ENCODE measurements around the gene ZFHX3.

ZFHX3 gene

DNA sequence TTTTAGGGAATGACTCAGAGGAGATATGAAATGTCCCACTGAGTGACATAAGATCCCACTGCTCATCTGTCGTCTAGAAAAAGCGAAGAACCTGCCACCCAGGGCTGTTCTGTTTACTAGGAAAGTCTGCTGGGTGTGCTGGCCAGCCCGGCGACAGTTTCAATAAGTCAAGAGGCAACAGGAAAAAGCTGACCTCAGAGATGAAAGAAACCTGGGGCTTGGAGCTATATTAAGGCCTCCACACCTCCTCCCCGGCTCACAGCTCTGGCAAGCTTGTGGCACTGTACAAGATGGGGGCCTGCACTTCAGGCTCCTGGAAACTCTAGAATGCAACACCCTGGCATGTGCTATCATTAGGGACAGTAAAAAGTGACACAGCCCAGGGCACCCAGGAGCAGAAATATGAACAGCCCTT is 10.6 kb downstream of the ZFHX3 start:
- no peak for DNase-seq

GRCh38 chr16:73036074-73036826 is 11.7 kb downstream of the ZFHX3 start:
- no peak for DNase-seq

GRCh38 chr16:73034374-73034773 is 13.6 kb downstream of the ZFHX3 start:
- no peak for DNase-seq

DNA sequence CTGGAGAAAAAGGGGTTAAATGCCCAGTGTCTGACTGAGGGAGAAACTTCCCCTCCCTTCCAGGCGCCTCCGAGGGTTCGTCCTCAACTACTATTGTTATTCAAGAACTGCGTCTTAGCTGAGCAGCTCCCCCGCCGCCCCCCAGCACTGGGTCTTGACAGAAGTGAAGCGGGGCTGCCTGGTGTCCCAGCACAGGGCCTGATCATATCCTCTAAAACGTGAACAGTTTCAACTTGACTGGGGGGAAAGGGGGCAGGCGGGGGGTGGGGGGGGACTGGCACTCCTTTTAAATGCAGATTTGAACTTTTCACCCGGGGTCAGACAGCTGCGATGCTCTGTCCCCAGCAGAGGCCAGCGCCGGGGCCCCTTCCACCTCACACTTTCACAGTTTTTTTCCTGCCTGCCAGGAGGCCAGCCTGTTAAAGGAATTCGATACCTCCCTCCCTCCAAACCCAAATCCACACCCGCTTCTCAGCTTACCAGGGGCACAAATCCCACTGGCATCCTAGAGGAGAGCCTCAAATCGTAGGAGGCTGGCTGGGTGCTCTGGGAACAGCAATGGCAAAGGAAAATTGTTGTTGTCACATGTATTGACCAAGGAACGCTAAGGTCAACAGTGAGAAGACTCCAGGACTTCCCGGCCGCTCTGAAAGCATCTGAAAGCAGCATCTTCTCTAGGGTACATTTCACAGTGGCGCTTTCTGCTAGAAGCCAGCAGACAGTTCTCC is 14.5 kb downstream of the ZFHX3 start:
- DNase-seq: no peak

DNA sequence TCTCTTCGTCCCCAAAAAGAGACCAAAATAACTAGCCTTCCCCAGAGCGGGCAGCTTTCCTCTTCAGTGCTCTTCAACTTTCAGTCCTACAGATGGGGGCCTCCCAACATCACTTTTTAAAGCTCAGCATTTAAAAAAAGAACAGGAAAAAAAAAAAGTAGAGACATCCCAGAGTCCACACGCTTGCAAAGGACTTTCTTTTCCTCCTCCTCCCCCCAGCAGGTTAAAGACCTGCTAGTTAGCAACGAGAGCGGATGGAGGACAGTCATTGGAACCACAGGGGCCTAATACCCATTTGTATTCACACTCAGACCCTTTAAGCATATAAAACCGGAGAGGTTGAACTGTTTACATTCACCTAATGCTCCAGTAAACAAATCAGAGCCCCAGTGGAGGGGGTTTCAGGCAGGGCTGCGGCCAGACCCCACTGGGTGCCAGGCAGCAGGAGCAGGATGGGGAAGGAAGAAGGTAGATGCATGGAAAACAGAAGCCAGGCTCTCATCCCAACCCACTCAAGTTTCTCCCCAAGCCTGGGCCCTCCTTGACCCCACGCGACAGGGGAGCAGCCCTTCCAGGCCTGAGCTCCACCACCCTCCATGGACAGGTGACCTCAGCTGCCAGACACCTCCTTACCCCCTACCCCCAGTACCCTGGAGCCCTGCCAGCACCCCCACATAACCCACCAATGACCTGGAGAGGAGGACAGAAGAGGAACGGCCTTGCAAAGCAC is 15.2 kb downstream of the ZFHX3 start:
- no peak for DNase-seq

GRCh38 chr16:73031984-73032383 is 15.9 kb downstream of the ZFHX3 start:
- no peak for DNase-seq

DNA sequence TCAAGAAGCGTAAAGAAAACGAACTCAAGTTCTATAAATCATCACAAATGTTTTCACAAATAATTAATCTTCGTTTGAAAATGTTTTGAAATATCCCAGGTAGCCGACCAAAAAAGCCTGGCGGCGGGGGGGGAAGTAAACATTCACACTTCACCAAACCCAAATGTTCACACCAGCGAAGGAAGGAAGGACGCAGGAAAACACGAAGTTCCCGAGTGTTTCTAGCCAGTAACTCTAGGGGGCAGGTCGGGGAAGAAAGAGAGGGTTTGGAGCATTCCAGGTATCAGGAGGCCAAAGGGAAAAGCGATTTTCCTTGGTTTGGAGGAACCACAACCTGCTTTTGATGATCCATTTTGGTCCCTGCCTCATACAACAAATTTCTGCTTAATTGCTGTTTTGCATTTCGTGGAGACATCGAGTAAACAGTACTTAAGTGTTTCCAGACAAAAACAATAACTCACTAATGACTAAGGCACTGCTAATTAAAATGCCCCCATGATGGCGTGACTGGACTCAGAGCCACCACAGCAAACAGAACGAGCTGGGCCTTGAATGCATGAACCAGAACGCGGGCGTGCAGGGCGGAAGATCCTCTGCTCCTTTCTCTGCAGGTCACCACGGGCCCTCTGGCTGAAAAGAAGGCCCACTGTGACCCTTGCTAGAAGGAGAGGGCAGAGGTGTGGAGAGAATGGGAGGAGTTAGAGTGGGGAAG is 16.6 kb downstream of the ZFHX3 start:
- DNase-seq: no peak

GRCh38 chr16:73028721-73029361 is 19.1 kb downstream of the ZFHX3 start:
- DNase-seq: no peak

GRCh38 chr16:73028263-73028662 is 19.7 kb downstream of the ZFHX3 start:
- no peak for DNase-seq

DNA sequence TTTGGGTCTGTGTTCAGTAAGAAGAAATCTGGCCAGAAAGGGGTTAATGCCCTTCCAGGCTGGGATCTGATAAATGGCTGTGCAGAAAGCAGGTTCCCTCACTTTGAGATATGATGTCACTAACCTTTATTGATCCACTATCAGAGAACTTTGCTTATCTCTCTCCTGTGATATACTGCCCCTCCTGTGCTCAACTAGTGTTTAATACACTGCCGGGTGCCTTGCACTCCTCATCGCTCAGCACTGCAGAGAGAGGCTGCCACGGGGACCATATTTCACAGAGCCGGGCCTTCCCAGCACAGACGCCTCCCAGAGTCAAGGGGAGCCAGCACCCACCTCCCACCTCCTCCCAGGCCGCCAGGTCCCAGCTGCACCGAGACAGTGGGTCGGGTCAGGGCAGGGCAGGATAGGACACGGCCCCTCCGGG is 20.2 kb downstream of the ZFHX3 start:
- DNase-seq: no peak

DNA sequence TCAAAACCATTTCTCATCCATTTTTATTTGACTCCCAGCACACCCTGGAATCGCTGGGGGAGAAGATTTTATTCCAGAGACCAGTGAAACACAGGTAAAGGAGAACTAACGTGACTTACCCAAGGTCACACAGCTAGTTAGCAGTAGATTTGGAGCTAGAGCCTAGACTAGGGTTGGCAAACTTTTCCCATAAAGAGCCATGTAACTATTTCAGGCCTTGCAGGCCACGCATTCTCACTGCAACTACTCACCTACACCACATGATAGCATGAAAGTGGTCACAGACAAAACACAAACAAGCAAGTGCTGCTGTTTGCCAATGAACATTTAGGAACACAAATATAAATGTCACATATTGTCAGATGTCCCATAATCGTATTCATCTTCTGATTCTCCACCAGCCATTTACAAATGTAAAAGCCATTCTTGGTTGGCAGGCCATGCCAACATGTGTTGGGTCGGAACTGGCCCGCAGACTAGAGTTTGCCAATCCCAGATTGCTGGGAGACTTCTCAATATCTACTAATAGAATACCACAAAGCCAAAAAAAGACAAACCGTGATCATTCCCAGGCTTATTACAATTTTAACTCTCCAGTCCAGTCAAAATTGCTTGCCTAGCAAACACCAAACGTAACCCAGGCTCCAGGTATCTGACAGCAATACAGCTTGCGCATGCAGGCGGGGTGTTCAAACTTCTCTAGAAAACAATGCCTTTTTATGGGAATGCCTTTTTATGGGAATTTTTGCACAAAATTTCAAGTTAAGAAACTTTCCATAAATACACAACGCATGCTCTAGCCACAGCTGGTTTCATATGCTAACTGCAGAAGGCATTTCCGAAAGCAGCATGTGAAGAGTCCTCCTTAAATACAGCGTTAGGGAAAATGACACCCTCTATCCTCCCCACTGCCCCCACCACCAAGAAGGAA is 20.9 kb downstream of the ZFHX3 start:
- no peak for DNase-seq

- no peak for DNase-seq
Observed at GRCh38 chr16:73025856-73026210, 22.1 kb downstream of the ZFHX3 start.

- no peak for DNase-seq
Observed at GRCh38 chr16:73025151-73025855, 22.6 kb downstream of the ZFHX3 start.

- no peak for DNase-seq
Observed at GRCh38 chr16:73024571-73025105, 23.3 kb downstream of the ZFHX3 start.

- no peak for DNase-seq
Observed at GRCh38 chr16:73023752-73024570, 24.0 kb downstream of the ZFHX3 start.

- no peak for DNase-seq
Observed at GRCh38 chr16:73023320-73023719, 24.6 kb downstream of the ZFHX3 start.

GRCh38 chr16:73022534-73022933 is 25.4 kb downstream of the ZFHX3 start:
- no peak for DNase-seq

- DNase-seq: no peak
Observed at GRCh38 chr16:73021866-73022495, 25.9 kb downstream of the ZFHX3 start.

GRCh38 chr16:73020409-73020884 is 27.5 kb downstream of the ZFHX3 start:
- no peak for DNase-seq

Measured in effector CD8-positive, alpha-beta T cell (primary cell).